Measurements from ENCODE around the gene ASPSCR1.

Gene ASPSCR1

GRCh38 chr17:81958633-81959342, 18.6 kb upstream of the ASPSCR1 start:
- in situ Hi-C loops (cut with MboI; ENCODE audit: low sequenced_read_pairs): no loop called here

GRCh38 chr17:81959362-81960129, 17.9 kb upstream of the ASPSCR1 start:
- in situ Hi-C loops (cut with MboI; ENCODE audit: low sequenced_read_pairs): no loop called here

GRCh38 chr17:81960130-81960958, 17.1 kb upstream of the ASPSCR1 start:
- in situ Hi-C loops (cut with MboI; ENCODE audit: low sequenced_read_pairs): no loop called here

- in situ Hi-C loops (cut with MboI; ENCODE audit: low sequenced_read_pairs): no loop called here
Observed at GRCh38 chr17:81961087-81961511, 16.3 kb upstream of the ASPSCR1 start, which contains the start of gene NOTUM. Gene NOTUM (minus strand): TSS chr17:81961187. CDS start chr17:81960909, 278 bp downstream.

GRCh38 chr17:81961521-81962498, 15.6 kb upstream of the ASPSCR1 start:
- in situ Hi-C loops (cut with MboI; ENCODE audit: low sequenced_read_pairs): no loop called here

GRCh38 chr17:81962499-81963441, 14.7 kb upstream of the ASPSCR1 start:
- in situ Hi-C loops (cut with MboI; ENCODE audit: low sequenced_read_pairs): no loop called here

- in situ Hi-C loops (cut with MboI; ENCODE audit: low sequenced_read_pairs): no loop called here
Observed at GRCh38 chr17:81964081-81964849, 13.2 kb upstream of the ASPSCR1 start.

- in situ Hi-C loops (cut with MboI; ENCODE audit: low sequenced_read_pairs): no loop called here
Observed at GRCh38 chr17:81966343-81967243, 10.8 kb upstream of the ASPSCR1 start.

GRCh38 chr17:81967244-81967532, 10.2 kb upstream of the ASPSCR1 start:
- in situ Hi-C loops (cut with MboI; ENCODE audit: low sequenced_read_pairs): no loop called here

- in situ Hi-C loops (cut with MboI; ENCODE audit: low sequenced_read_pairs): no loop called here
Observed at GRCh38 chr17:81967533-81968395, 9.7 kb upstream of the ASPSCR1 start.

- in situ Hi-C loops (cut with MboI; ENCODE audit: low sequenced_read_pairs): no loop called here
Observed at GRCh38 chr17:81968396-81968745, 9.1 kb upstream of the ASPSCR1 start.

GRCh38 chr17:81968850-81969812, 8.3 kb upstream of the ASPSCR1 start:
- in situ Hi-C loops (cut with MboI; ENCODE audit: low sequenced_read_pairs): no loop called here

- in situ Hi-C loops (cut with MboI; ENCODE audit: low sequenced_read_pairs): no loop called here
Observed at GRCh38 chr17:81973432-81973831, 4.0 kb upstream of the ASPSCR1 start.

GRCh38 chr17:81976332-81977210, 858 bp upstream of the ASPSCR1 start:
- in situ Hi-C loops (cut with MboI; ENCODE audit: low sequenced_read_pairs): no loop called here

All from HL-60/S4 treated with retinoic acid at 250 ng/mL for 4 days and 3 days (cell line).